GM19467 (cell line): ENCODE measurements around the gene SIGLEC1.

ENCODE experiments used
- ATAC-seq: cut with Tn5 transposase; IDR thresholded peaks from one replicate; pipeline ENCODE4 v1.9.1; 2021; ENCODE audit warnings: mild to moderate bottlenecking, moderate library complexity; ENCODE audit not compliant: unreplicated experiment

SIGLEC1 gene

DNA sequence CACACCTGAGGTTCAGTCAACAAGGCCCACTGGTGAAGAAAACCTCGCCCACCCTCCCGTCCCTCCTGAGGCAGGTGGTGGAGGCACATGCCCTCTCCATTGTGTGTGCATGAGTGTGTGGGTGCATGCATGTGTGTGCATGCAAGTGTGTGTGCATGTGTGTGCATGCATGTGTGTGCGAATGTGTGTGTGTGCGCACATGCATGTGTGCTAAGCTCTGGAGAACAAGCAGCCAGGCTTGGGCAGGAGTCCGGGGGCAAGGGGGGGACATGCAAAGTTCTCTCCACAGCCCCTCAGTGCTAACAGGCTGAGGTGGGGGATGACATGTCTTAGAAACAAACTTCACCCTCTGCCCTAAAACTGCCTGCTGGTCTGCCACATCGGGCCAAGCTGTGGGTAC is 17.0 kb upstream of the SIGLEC1 start:
- ATAC-seq, result no peak

DNA sequence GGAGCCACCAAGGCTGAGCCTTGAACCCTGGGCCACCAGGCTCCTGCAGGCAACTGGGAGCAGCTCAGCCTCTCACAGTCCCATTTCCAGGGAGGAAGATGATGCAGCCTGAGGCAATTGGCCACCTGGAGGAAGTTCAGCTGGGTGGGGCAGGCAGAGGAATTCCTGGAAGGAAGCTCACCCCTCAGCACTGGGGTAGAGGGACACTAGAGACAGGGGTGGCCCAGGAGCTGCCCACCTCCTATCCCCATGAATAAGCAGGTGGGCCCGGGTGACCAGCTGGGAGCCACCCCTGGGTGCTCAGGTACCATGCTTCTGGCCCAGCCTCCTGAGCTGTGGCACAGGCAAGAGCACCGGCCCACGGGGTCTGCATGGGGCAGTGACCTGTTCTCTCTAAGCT is 16.5 kb upstream of the SIGLEC1 start:
- ATAC-seq, result no peak

DNA sequence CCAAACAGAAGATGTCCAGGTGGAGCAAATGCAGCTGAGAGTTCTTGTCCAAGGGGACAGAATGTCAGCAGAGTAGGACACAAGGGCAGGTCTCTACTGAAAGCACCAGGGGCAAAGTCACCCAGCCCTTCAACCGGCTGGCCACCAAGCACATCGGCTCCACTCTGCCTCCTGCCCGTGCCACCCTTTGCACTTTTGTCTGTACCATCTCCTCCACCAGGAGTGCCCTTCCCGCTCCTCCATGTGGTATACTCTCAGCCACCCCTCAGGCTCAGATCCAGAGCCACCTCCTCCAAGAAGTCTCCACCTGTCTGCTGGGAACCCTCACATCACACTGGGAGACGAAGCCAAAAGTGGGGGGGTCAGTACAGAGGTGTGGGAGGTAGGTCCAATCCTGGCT is 16.0 kb upstream of the SIGLEC1 start:
- ATAC-seq, result no peak

DNA sequence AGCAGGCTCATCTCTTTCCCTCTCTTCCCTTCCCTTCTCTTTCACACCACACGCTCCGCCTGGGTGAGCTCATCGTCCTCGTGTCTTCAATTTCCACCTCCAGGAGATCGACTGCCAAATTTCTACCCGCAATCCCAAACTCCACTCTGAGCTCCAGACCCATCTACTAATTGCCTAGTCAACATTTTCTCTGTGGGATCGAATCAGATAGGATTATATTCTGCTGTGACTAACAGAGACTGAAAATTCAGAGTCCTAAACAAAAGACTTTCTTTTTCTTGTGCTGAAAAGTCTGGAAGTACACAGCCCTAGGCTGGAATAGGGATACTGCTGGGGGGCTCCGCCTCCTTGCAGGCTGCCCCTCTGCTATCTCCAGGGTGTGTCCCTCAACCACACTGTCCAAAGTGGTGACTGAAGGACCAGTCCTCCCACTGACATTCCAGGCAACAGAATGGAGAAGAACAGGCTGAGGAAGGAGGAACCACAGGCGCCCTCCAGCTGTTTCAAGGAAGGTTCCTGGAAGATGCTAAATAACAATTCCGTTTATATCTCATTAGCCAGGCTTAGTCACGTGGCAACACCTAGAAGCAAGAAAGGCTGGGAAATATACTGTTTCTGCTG is 15.1 kb upstream of the SIGLEC1 start:
- ATAC-seq, result no peak

DNA sequence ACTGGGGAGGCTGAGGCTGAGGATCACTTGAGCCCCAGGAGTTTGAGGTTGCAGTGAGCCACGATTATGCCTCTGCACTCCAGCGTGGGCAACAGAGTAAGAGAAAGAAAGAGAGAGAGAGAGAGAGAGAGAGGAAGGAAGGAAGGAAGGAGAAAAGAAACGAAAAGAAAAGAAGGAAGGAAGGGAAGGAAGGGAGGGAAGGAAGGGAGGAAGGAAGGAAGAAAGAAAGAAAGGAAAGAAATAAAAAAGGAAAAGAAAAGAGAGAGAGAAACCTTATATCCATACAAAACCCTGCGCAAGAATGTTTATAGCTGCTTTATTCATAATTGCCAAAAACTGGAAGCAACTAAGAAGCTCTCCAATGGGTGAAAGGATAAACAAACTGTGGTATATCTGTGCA is 12.0 kb upstream of the SIGLEC1 start:
- ATAC-seq, result no peak

DNA sequence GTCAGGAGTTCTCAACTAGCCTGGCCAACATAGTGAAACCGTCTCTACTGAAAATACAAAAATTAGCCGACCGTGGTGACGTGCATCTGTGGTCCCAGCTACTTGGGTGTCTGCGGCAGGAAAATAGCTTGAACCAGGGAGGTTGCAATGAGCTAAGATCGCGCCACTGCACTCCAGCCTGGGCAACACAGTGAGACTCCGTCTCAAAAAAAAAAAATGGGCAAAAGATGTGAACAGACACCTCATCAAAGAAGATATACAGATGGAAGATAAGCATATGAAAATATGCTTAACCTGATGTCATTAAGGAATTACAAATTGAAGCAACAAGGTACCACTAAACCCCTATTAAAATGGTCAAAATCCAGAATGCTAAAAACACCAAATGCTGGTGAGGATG is 10.9 kb upstream of the SIGLEC1 start:
- ATAC-seq, result no peak

DNA sequence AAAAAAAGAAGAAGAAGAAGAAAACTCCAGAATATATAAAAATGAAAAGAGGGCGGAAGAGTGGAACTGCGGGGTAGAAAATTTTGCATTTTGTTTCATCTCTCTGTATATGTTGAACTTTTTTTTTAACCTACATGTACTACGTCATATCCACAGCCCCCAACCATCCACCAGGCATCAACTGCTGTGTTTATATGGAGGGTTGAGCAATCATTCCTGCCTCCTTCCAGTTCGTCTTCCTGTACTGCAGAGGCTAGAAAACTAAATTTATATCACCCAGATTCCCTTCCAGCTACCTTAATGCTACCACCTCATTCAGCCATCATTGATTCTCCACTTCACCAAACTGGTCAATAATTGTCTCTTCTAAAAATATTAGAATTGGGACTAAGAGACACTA is 9.5 kb upstream of the SIGLEC1 start:
- ATAC-seq, result no peak

DNA sequence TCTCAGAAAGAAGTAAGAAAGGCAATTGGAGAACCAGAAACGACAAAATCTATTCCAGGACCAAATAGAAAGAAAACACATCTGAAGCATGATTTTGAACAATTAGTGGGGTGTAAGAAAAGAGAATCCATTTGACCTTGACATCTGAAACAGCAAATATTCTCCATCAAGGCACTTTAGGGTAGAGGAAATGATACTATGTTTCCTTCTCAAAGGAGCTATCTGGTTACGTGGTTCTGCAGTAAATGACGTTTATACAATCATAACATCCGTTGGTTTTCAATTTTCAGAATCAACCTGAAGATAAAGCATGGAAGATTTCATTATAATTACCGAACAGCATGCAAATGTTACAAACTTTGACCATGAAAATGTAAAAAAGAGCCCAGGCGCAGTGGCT is 8.2 kb upstream of the SIGLEC1 start:
- ATAC-seq, result no peak

DNA sequence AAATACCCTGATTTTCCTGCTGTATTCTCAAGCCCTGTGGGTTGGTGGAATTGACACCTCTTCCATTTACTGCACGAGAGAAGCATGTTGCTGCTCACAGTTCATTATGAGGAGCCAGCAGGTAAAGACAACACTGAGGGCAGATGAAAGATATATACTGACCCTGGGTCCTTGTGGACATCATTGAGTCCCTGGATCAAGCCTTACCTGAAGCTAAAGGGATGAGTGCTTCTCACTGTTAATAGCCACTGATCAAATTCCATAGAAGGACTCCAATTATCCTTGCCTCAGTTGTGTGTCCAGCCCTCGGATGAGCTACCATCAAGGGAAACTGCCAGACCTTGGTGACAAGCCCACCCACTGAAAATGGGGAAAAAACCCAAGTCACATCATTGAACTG is 7.7 kb upstream of the SIGLEC1 start:
- ATAC-seq, result no peak

DNA sequence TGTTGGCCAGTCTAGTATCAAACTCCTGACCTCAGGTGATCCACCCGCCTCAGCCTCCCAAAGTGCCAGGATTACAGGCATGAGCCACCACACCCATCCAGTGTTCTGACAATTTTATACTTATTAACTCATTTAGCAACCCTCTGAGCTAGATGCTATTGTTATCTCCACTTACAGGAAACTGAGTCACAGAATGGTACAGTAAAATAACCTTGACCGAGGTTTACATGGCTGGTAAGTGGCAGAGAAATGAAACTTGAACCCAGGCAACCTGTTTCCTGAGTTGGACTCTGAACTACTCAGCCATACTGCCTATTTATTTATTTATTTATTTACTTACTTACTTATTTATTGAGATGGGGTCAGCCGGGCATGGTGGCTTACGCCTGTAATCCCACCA is 6.6 kb upstream of the SIGLEC1 start:
- no peak for ATAC-seq

DNA sequence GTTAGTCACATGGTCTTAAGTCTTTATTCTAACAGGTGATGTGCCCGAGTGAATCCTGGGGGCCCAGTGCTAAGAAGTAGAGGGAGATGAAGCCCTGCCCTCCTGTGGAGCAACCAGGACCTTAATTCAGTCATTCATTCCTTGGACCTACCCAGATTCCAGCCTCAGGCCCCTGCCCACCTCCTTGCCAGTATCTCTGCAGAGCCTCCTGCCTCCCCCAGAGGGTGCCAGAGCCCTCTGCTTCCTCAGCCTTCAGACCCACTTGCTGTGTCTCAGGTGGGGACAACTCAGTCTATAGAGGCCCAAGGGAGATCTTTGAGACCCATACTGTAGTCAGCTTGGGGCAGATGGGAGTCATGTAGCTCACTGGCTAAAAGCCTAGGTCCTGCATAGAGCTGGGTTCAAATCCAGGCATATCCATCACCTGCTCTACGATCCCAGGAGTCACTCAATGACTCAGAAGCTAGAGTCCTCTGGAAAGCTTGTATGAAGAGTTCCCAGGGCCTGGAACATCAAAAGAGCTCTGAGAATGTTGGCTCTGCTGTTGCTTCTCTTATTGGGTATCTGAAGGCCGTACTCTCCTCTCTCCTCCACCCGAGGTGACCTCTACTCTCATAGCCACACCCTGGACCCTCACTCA is 3.9 kb upstream of the SIGLEC1 start:
- no peak for ATAC-seq

DNA sequence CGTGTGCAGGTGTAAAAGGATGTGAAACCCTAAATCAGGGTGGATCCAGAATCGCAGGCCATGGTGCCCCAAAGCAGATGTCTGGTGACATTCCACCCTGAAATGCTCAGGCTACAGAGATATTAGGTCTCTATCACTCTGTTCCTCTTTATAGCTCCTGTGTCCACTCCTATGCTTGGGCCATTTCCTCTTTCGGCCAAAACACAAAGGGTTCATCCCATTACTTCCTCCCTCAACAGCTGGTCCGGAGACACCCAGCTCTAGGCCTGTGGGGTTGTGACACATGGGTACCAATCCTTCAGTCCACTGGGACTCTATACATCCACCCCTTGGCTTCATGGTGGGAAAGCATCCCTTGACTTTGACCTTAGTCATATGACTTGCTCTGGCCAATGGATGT is 1.7 kb upstream of the SIGLEC1 start:
- no peak for ATAC-seq

DNA sequence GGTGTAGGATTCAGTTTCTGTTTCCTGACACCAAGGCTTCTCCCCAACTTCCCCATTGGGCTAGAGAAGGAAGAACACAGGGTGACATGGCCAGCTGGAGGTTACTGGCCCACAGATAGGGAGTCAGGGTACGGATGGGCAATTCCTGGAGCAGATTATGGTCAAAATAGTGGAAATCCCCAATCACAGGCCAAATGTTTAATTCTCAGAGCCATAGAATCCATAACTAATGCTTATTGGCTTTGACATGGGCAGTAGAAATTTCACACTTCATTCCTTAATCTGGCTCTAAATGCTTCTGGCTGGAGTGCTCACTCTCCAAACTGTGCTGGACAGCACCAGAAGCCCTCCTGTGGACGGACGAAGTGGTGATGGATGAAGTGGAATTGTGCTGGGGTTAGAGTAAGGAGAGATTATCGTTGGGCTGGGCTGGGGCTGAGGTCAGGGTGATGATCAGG is 887 bp downstream of the SIGLEC1 start:
- ATAC-seq, result no peak

DNA sequence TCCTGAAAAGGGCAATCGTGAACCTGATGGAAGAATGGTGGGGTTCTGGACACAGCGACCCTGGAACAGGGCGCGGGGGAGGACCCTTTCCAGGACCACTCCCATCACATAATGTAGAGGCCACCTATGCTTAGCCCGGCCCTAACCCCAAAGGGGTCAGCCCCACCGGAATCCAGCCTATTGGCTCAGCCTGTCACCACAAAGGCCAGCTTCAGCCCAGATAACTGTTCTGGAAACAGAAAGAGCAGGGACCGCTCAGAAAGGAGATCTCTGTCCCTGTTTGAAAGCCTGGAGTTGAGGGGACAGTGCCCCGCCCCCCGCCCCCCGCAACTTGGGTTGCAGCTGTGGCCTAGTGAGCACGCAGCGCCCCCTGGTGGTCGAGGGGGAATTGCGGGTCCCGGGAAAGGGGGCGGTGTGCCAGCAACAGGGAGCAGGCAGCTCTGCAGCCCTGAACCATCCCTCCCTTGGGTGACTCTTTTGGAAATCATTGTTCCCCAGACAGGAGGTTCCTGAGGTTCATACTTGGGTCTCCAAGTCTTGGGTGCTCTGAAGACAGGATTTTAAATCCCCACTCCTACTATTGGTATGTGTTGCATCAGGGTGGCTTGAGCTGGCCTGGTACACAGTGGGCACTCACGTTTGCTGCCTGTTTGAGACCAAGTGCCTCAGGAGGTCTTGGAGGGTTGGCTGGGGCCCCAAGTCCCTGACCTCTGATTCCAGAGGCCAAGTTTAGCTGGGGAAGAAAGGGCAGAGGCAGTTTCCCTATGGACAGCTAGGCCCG is 1.5 kb downstream of the SIGLEC1 start:
- ATAC-seq, result no peak

DNA sequence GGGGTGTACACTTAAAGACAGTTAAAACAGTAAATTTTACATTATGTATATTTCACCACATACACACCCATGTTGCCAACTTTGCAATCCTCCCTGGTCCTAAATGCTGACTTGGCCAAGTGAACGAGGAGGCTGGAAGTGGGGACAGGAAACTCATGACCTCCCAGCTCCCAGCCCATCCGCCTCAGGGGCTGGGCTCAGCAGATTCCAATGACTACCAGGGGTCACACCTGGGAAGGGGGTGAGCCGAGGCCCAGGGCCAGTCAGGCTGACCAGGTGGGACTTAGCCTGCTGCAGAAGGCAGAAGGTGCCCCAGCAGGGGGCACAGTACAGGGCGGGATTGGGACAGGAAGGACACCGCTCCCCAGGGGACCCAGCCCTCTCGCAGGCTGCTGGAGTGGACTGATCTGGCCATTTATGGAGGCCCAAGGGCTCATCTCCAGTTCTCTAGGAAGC is 2.4 kb downstream of the SIGLEC1 start:
- no peak for ATAC-seq

DNA sequence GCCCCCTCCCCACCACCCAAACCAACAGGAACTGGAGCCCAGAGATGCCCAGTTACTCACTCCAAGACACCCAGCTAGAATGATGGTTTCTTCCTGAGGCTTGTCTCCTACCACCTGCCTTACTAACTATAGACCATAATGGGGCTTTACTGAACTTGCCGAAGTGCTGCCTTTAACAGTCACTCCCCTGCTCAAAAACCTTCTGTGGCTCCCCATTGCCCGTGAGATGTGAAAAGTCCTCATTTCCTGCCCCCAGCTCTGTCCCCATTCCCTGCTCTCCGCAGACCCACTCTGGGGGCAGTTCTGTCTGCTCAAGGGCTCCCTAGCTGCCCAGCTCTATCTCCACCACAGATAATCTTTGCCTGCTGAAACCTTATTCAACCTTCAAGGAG is 4.9 kb downstream of the SIGLEC1 start:
- no peak for ATAC-seq

DNA sequence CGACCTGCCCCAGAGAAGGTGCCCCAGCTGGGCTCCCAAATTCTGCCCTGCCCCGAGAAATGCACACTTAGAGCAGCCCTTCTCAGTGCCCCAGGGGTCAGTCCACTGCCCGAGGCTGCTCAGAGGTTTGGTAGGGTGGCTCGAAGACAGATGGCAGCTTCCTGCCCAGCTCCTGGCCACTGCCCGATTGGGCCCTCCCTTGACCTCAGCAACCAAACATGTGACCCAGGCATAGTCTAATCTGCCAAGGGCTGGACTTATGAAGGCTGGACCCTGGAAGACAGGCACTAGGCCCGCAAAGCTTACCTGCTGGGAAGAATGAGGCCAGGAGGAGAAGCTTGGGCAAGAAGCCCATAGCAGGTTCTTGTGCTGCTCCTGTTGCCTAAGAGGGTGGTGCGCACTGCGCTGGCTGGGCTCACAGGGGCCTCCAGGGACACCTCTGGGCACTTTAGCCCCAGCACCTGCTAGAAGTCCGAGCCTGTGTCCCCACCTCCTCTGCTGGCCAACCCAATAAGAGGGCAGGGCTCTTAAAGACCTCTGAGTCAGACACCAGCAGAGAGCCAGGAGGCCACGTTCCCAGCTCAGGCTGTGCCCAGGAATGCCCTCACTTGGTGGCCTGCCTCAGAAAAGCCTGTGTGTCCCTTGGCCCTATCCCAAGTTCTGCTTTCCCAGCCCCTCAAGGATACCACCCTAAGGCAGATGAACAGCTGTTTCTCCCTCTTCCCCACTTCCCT is 5.5 kb downstream of the SIGLEC1 start:
- ATAC-seq, result no peak

DNA sequence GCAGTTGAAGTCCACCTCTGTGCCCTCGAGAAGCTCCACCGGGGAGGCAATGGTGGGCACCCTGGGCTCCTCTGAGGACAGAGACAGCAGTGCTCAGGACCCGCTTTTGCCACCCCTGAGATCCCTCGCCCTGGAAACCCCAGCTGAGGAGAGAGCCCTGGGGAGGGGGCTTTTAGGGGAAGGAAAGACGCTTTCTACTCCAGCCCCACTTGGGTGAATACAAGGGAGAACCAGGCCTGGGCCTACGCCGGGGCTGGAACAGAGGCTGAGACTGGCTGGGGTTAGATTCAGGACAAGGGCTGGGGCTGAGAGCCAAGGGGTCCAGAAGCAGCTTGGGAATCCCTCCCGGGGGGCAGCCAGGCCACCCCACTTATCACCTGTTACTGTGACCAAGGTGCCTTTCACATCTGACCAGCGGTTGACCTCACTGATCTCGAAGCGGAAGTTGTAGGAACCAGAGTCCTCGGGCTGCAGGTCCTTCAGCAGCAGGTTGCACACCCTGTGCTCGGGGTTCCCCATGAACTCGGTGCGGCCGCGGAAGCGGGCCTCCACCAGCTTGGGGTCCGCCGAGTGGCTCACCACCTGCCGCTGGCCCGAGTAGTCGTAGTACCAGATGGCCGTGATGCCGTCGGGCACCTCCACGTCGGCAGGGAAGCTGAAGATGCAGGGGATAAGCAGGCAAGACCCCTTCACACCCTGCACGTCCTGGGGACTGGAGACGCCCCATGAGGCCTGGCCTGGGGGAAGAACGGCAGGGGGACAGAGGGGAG is 6.2 kb downstream of the SIGLEC1 start:
- no peak for ATAC-seq

DNA sequence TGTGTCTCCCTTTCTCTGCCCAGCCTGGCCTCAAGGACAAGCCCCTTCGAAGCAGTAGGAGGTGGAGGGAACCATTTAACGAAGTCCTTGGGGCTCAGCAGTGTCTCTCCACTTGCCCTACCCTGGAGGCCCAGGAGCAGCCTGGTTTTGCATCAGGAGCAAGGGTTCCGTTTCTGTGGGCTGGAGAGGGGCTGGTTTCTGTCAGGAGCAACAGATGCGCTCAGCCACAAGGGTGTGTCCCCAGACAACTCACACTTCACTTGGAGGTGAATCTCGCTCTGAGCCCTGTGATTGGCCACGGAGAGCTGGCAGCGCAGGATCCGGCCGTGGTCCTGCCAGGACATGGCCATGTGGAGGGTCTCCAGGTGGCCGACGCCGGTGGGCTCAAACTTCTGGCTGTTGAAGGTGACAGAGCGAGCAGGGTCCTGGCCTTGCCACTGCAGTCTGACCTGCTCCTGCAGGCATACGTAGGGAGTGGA is 6.9 kb downstream of the SIGLEC1 start:
- no peak for ATAC-seq

DNA sequence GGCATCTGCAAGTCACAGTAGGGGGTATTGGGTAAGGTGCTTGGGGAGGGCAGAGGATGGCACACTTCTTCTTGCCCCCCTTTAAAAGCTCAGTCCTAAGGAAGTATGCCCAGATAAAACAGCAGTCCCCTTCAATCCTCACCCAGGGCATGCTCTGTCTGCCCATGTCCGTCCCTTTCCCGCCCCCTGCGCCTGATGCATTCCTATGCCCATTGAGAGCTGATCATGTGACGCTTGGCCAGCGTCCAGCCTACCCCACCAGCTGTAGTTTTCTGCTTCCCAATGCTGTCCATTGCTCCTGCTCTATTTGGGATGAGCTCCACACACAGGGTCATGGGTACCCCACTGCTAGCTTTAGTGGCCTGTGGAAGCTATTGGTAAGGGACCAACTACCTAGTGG is 8.3 kb downstream of the SIGLEC1 start:
- no peak for ATAC-seq
